Measurements from ENCODE around the gene CASP8AP2. TPM values are rescaled to one million over a fixed set of nuclear protein-coding genes. Genes with fewer than 3 reads are reported as not detected.
"Not testable (repeated sequence)": the region's sequence is repeated elsewhere in the genome, so short reads cannot be mapped to it uniquely, and the experiment has no call there.

The CASP8AP2 gene
- total RNA-seq (38.8 TPM), polyA plus RNA-seq (8.9 TPM)

DNA sequence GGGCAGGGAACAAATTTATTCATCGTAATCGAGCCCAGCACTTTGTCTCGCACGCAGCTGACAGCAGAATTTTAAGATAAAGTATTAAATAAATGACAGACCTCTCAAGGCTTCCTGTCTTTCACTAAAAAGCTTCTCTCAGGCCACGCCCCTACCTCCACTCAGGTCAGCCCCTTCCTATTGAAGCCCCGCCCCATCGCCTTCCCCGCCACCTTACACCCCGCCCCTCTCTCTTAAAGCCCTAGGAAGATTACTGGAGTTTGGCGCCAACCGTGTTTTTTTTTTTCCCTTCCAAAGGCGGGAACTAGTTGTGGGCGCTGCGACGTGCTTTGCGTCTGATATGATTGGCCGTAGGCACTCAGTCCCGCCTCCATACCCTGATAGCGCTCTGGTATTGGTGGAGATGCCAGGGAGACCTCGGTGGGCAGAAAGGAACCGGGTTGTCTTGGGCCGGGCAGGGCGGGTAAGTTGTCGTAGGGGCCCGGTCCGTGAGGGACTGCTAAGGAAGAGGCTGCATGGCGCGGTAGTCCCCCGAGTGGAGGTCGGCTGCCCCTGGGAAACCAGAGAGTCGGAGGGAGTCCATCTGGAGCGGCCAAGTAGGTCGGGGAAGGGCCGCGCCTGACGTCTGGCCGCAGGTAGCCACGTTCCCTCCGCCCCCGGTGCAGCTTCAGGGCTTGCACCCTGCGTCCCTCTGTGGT, at the start of gene CASP8AP2:
TSS of gene CASP8AP2 (plus strand) at position 409 of the 698 bp plus-strand sequence.
- Histone ChIP-seq H3K4me3 (ENCODE audit: low read depth, low read length) (peak within 1 kb of the TSS; percentile 67), H3K4me1 (ENCODE audit: insufficient read depth) (no peaks in the 10 kb centered on the region), H3K36me3 (ENCODE audit: insufficient read depth) (no peaks in the 10 kb centered on the region), H3K27ac (ENCODE audit: low read depth) (peak within 1 kb of the TSS; percentile 65)
- under 1% methylated on average over 41 of the region's 41 CpGs for WGBS
- peak; percentile 99 for DNase-seq (ENCODE audit: extremely low spot score)

DNA sequence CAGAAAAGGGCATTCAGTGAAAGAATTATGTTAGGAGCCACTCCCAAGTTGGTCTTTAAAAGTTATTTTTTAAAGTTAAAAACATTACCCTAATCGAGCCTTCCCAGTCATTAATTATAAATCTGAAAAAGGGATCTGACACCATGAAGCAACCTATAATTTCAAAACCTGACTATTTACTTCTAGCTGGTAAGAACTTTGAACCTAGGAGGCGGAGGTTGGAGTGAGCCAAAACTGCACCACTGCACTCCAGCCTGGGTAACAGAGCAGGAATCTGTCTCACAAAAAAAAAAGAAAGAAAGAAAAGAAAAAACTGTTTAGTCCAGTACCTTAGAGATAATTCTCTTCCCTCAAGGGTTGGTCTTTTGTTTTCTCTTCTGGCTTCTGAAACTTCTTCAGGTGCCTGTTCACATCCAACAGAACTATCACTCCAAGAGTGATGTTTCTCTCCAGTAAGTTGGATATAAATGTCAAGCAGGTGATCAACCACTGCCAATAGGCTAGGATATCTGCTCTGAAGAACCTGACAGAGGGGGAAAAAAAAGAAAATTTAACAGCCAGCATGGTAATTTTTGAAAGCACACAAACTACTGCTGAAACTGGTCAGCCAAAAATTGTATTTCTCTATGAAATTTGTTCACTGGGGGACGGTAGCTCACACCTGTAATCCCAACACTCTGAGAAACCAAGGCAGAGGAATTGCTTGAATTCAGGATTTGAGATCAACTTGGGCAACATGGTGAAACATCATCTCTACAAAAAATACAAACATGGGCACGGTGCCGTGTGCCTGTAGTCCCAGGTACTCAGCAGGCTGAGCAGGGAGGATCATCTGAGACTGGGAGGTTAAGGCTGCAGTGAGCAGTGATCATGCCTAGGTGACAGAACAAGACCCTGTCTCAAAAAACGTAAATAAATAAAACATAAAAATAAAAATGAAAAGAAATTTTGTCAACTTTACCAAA, 48.3 kb upstream of the CASP8AP2 start:
- Histone ChIP-seq H3K36me3 (ENCODE audit: insufficient read depth) (peaks cover 12% of the 10 kb centered on the region), H3K27ac (ENCODE audit: low read depth) (no peak overlapping the region), H3K4me3 (ENCODE audit: low read depth, low read length) (no peak overlapping the region), H3K4me1 (ENCODE audit: insufficient read depth) (no peaks in the 10 kb centered on the region)
- WGBS, result 96% methylated on average over 6 of the region's 6 CpGs
- DNase-seq (ENCODE audit: extremely low spot score), result no peak

DNA sequence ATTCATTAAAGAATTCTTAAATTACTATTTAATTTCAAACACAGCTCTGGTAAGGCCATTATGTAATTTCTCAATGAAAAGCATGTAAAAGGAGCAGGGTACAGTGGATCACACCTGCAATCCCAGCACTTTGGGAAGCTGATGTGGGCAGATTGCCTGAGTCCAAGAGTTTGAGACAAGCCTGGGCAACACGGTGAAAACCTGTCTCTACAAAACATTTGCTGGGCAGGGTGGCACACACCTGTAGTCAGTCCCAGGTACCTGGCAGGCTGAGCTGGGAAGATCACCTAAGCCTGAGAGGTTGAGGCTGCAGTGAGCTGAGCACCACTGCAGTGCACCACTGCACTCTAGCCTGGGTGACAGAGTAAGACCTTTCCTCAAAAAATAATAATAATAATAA, 47.5 kb upstream of the CASP8AP2 start:
- no peak overlapping the region for H3K4me3 ChIP-seq (ENCODE audit: low read depth, low read length)
- no peaks in the 10 kb centered on the region for H3K4me1 ChIP-seq (ENCODE audit: insufficient read depth)
- 89% methylated on average over 1 of the region's 1 CpG for WGBS
- no peak for DNase-seq (ENCODE audit: extremely low spot score)
- peaks cover 11% of the 10 kb centered on the region for H3K36me3 ChIP-seq (ENCODE audit: insufficient read depth)
- H3K27ac ChIP-seq (ENCODE audit: low read depth), result no peak overlapping the region

DNA sequence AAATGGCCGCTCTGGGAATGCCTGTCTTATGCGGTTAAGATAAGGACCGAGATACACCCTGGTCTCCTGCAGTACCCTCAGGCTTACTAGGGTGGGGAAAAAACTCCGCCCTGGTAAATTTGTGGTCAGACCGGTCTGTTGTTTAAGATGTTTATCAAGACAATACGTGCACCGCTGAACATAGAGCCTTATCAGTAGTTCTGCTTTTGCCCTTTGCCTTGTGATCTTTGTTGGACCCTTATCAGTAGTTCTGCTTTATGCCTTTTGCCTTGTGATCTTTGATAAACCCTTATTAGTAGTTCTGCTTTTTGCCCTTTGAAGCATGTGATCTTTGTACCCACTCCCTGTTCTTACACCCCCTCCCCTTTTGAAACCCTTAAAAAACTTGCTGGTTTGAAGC, 46.4 kb upstream of the CASP8AP2 start:
- not testable (repeated sequence) for H3K4me1 ChIP-seq (ENCODE audit: insufficient read depth); H3K27ac ChIP-seq (ENCODE audit: low read depth); H3K4me3 ChIP-seq (ENCODE audit: low read depth, low read length); DNase-seq (ENCODE audit: extremely low spot score)
- H3K36me3 ChIP-seq (ENCODE audit: insufficient read depth), result peaks cover 11% of the 10 kb centered on the region
- WGBS, result 95% methylated on average over 7 of the region's 7 CpGs

DNA sequence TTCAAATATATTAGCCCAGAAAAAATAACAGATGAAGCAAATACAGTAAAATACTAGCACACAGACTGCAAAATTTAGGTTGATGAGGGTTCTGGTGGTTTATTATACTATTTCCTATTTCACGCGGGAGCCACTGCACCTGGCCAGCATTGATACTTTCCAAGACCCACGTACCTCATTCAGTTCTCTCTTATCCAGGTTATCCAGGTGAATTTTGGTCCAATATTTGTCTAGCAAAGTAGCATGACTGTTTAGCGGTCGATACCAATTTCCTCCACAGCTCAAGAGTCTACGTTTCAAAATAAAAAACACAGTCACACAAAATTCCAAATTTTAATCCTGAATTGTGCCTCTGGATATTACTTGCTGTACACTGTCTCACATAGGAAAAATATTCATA, 44.8 kb upstream of the CASP8AP2 start:
- no peak for DNase-seq (ENCODE audit: extremely low spot score)
- Histone ChIP-seq H3K27ac (ENCODE audit: low read depth) (no peak overlapping the region), H3K4me1 (ENCODE audit: insufficient read depth) (no peaks in the 10 kb centered on the region), H3K4me3 (ENCODE audit: low read depth, low read length) (no peak overlapping the region), H3K36me3 (ENCODE audit: insufficient read depth) (peaks cover 11% of the 10 kb centered on the region)
- WGBS, result 97% methylated on average over 6 of the region's 6 CpGs

- Histone ChIP-seq H3K36me3 (ENCODE audit: insufficient read depth) (peaks cover 9% of the 10 kb centered on the region), H3K4me3 (ENCODE audit: low read depth, low read length) (no peak overlapping the region), H3K4me1 (ENCODE audit: insufficient read depth) (no peaks in the 10 kb centered on the region), H3K27ac (ENCODE audit: low read depth) (no peak overlapping the region)
- WGBS, result 92% methylated on average over 2 of the region's 2 CpGs
- DNase-seq (ENCODE audit: extremely low spot score), result no peak
These were observed 42.7 kb upstream of the CASP8AP2 start for GRCh38 chr6:89786970-89787369.

DNA sequence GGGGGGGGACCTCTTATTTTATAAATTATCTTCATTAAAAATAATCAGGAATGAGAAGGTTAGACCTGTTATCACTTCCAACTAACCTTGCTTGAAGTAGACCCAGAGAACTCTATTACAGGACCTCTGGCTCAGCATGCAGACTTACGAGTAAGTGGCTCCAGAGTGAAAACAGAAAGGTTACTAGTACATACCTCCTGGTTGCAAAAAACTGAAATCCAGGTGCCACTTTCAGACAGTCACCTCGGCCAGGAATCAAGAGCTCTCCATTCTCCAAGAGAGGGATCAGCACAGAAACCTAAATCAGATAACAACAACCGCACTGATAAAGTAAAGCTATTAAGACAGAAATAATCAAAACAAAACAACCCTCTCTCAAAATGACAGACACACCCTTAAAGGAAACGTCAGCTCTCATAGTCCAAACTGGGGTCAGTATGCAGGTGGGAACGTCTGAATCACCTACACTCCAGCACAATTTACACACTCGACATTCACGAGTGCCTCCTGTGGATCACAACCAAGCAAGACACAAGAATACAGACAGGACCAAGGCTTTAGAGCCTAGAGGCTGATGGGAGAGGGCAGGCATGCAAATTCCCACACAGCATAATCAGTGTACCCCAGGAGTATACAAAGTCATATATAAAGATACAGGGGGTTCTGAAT, 41.9 kb upstream of the CASP8AP2 start:
- Histone ChIP-seq H3K4me3 (ENCODE audit: low read depth, low read length) (no peak overlapping the region), H3K4me1 (ENCODE audit: insufficient read depth) (no peaks in the 10 kb centered on the region), H3K36me3 (ENCODE audit: insufficient read depth) (peaks cover 9% of the 10 kb centered on the region), H3K27ac (ENCODE audit: low read depth) (no peak overlapping the region)
- DNase-seq (ENCODE audit: extremely low spot score), result no peak
- 77% methylated on average over 7 of the region's 7 CpGs for WGBS

DNA sequence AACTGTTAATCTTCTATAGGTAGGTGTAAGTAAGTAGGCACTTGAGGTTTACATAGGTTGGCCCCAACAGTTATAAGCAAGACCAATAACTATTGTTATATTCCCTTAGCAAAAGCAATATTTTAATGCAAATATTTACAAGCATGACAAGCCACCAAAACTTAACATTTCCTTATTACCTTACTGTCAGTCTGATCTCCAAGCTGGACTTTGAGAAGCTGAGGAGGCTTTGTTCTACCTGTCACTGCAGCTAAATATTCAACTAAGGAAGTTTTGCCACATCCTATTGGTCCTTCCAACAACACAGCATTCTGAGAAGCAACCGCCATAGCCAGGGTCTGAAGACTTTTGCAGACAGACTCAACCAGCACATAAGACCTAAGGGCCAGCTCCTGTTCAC, 39.7 kb upstream of the CASP8AP2 start:
- 100% methylated on average over 1 of the region's 1 CpG for WGBS
- H3K36me3 ChIP-seq (ENCODE audit: insufficient read depth), result peaks cover 2% of the 10 kb centered on the region
- no peak for DNase-seq (ENCODE audit: extremely low spot score)
- no peaks in the 10 kb centered on the region for H3K4me1 ChIP-seq (ENCODE audit: insufficient read depth)
- H3K27ac ChIP-seq (ENCODE audit: low read depth), result no peak overlapping the region
- no peak overlapping the region for H3K4me3 ChIP-seq (ENCODE audit: low read depth, low read length)

- no peak overlapping the region for H3K27ac ChIP-seq (ENCODE audit: low read depth)
- WGBS, result 94% methylated on average over 2 of the region's 2 CpGs
- DNase-seq (ENCODE audit: extremely low spot score), result no peak
- H3K36me3 ChIP-seq (ENCODE audit: insufficient read depth), result peaks cover 5% of the 10 kb centered on the region
- no peak overlapping the region for H3K4me3 ChIP-seq (ENCODE audit: low read depth, low read length)
- H3K4me1 ChIP-seq (ENCODE audit: insufficient read depth), result no peaks in the 10 kb centered on the region
These were observed 39.3 kb upstream of the CASP8AP2 start for GRCh38 chr6:89790403-89790802.

DNA sequence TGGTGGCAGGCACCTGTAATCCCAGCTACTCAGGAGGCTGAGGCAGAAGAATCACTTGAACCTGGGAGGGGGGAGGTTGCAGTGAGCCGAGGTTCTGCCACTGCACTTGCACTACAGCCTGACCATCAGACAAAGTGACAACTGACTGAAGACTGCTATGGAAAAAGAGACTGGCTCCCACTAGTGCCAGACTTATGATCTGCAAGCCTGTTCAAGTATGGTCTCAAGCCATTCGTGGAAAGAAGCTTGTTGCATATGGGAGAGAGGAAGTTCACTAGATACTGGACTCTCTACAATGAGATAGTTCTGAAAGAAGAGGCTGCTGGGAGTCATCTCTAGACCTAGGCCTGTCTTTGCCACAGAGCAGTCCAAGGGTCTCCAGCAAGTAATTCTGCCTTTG, 36.8 kb upstream of the CASP8AP2 start:
- no peak overlapping the region for H3K4me3 ChIP-seq (ENCODE audit: low read depth, low read length)
- WGBS, result 56% methylated on average over 2 of the region's 2 CpGs
- H3K27ac ChIP-seq (ENCODE audit: low read depth), result no peak overlapping the region
- no peak for DNase-seq (ENCODE audit: extremely low spot score)
- H3K36me3 ChIP-seq (ENCODE audit: insufficient read depth), result peaks cover 5% of the 10 kb centered on the region
- no peaks in the 10 kb centered on the region for H3K4me1 ChIP-seq (ENCODE audit: insufficient read depth)

- WGBS, result 96% methylated on average over 3 of the region's 3 CpGs
- H3K4me1 ChIP-seq (ENCODE audit: insufficient read depth), result no peaks in the 10 kb centered on the region
- H3K4me3 ChIP-seq (ENCODE audit: low read depth, low read length), result no peak overlapping the region
- no peak overlapping the region for H3K27ac ChIP-seq (ENCODE audit: low read depth)
- H3K36me3 ChIP-seq (ENCODE audit: insufficient read depth), result peaks cover 5% of the 10 kb centered on the region
- no peak for DNase-seq (ENCODE audit: extremely low spot score)
These were observed 36.1 kb upstream of the CASP8AP2 start for GRCh38 chr6:89793586-89793985.

DNA sequence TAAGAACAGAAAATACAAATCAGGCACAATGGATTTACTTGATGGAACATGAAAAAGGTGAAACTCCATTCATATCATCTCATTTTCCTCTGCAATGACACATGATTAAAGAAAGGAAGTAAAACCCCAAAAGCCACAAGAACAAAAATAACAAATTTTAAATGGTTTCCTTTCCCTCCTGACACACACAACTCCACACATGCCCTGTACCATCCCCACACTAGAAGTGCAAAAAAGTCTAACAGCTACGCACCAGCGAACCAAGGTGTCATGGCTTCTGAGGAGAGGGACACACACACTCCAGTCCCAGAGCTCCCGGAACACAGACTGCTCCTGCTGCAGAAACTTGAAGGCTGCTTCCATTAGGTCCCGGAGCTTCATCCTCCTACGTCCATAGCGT, 35.4 kb upstream of the CASP8AP2 start:
- peaks cover 5% of the 10 kb centered on the region for H3K36me3 ChIP-seq (ENCODE audit: insufficient read depth)
- no peak overlapping the region for H3K4me3 ChIP-seq (ENCODE audit: low read depth, low read length)
- no peak overlapping the region for H3K27ac ChIP-seq (ENCODE audit: low read depth)
- no peak for DNase-seq (ENCODE audit: extremely low spot score)
- 90% methylated on average over 6 of the region's 6 CpGs for WGBS
- H3K4me1 ChIP-seq (ENCODE audit: insufficient read depth), result no peaks in the 10 kb centered on the region

DNA sequence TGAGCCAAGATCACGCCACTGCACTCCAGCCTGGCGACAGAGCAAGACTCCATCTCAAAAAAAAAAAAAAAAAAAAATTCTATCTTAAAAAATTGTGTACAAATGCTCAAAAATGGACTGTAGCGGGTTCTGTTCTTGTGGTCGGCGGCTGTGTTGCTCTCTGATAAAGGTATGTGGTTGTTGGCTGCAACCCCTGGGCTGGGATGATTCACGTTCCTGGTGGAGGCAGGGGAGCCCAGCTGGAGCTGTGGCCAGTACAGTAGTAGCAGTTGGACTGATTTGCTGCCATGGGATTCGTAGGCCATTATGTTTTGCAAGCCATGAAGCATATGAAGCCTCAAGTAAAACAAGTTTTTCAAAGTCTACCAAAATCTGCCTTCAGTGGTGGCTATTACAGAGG, 32.4 kb upstream of the CASP8AP2 start:
- 86% methylated on average over 7 of the region's 7 CpGs for WGBS
- H3K36me3 ChIP-seq (ENCODE audit: insufficient read depth), result peaks cover 2% of the 10 kb centered on the region
- no peak overlapping the region for H3K4me3 ChIP-seq (ENCODE audit: low read depth, low read length)
- no peak for DNase-seq (ENCODE audit: extremely low spot score)
- no peak overlapping the region for H3K27ac ChIP-seq (ENCODE audit: low read depth)
- no peaks in the 10 kb centered on the region for H3K4me1 ChIP-seq (ENCODE audit: insufficient read depth)
